ENCODE data around the gene DLGAP4. TPM values are rescaled to one million over a fixed set of nuclear protein-coding genes. Genes with fewer than 3 reads are reported as not detected.

Gene DLGAP4
- total and polyA plus RNA-seq, 2 of the 13 experiments (the other 11 are each of a cell fraction or from before 2014, with no cell fraction given), result 15.2 to 26.7 TPM

- TF ChIP-seq, protein P1, sequence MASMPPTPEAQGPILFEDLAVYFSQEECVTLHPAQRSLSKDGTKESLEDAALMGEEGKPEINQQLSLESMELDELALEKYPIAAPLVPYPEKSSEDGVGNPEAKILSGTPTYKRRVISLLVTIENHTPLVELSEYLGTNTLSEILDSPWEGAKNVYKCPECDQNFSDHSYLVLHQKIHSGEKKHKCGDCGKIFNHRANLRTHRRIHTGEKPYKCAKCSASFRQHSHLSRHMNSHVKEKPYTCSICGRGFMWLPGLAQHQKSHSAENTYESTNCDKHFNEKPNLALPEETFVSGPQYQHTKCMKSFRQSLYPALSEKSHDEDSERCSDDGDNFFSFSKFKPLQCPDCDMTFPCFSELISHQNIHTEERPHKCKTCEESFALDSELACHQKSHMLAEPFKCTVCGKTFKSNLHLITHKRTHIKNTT (CRISPR knock-in tag; IDR thresholded peaks at IDR 0.05), result no peak
- TF ChIP-seq THRA (CRISPR knock-in tag; IDR thresholded peaks at IDR 0.05; ENCODE audit: borderline replicate concordance), result no peak
- TF ChIP-seq RFXANK (CRISPR knock-in tag; IDR thresholded peaks at IDR 0.05), result no peak
- TF ChIP-seq, protein P2, sequence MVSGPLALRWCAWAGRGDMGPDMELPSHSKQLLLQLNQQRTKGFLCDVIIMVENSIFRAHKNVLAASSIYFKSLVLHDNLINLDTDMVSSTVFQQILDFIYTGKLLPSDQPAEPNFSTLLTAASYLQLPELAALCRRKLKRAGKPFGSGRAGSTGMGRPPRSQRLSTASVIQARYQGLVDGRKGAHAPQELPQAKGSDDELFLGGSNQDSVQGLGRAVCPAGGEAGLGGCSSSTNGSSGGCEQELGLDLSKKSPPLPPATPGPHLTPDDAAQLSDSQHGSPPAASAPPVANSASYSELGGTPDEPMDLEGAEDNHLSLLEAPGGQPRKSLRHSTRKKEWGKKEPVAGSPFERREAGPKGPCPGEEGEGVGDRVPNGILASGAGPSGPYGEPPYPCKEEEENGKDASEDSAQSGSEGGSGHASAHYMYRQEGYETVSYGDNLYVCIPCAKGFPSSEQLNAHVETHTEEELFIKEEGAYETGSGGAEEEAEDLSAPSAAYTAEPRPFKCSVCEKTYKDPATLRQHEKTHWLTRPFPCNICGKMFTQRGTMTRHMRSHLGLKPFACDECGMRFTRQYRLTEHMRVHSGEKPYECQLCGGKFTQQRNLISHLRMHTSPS (CRISPR knock-in tag; IDR thresholded peaks at IDR 0.05; ENCODE audit: low read depth), result no peak
- TF ChIP-seq MAFF (IDR thresholded peaks at IDR 0.05; ENCODE audit: low read depth, low read length), result no peak
- TF ChIP-seq ZFP90 (CRISPR knock-in tag; IDR thresholded peaks at IDR 0.05; ENCODE audit: borderline replicate concordance), result no peak; the same call in 1 of the 2 replicates
- no peak for TF ChIP-seq ZNF850 (CRISPR knock-in tag; conservative IDR thresholded peaks at IDR 0.05)
- no peak; the same call in 1 of the 2 replicates for TF ChIP-seq ETV5 (CRISPR knock-in tag; IDR thresholded peaks at IDR 0.05; ENCODE audit: borderline replicate concordance)
- TF ChIP-seq RXRB (CRISPR knock-in tag; IDR thresholded peaks at IDR 0.05; ENCODE audit: borderline replicate concordance), result no peak
- no peak for TF ChIP-seq AGO1 (IDR thresholded peaks at IDR 0.05; ENCODE audit: low read depth, low read length, poor library complexity, severe bottlenecking)
- no peak for TF ChIP-seq ZFYVE20 (CRISPR knock-in tag; IDR thresholded peaks at IDR 0.05; ENCODE audit: borderline replicate concordance, low read depth)
- no peak for TF ChIP-seq SCMH1 (CRISPR knock-in tag; IDR thresholded peaks at IDR 0.05; ENCODE audit: borderline replicate concordance)
- TF ChIP-seq, protein P3, sequence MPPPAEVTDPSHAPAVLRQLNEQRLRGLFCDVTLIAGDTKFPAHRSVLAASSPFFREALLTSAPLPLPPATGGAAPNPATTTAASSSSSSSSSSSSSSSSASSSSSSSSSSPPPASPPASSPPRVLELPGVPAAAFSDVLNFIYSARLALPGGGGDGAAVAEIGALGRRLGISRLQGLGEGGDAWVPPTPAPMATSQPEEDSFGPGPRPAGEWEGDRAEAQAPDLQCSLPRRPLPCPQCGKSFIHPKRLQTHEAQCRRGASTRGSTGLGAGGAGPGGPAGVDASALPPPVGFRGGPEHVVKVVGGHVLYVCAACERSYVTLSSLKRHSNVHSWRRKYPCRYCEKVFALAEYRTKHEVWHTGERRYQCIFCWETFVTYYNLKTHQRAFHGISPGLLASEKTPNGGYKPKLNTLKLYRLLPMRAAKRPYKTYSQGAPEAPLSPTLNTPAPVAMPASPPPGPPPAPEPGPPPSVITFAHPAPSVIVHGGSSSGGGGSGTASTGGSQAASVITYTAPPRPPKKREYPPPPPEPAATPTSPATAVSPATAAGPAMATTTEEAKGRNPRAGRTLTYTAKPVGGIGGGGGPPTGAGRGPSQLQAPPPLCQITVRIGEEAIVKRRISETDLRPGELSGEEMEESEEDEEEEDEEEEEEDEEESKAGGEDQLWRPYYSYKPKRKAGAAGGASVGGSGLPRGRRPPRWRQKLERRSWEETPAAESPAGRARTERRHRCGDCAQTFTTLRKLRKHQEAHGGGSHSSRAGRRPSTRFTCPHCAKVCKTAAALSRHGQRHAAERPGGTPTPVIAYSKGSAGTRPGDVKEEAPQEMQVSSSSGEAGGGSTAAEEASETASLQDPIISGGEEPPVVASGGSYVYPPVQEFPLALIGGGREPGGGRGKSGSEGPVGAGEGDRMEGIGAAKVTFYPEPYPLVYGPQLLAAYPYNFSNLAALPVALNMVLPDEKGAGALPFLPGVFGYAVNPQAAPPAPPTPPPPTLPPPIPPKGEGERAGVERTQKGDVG (CRISPR knock-in tag; IDR thresholded peaks at IDR 0.05; ENCODE audit: borderline replicate concordance), result no peak
- TF ChIP-seq ERF (CRISPR knock-in tag; IDR thresholded peaks at IDR 0.05), result peak; percentile 13; the same call in 1 of the 2 replicates
- no peak for TF ChIP-seq ZBTB39 (CRISPR knock-in tag; IDR thresholded peaks at IDR 0.05)
- TF ChIP-seq ZBTB21 (CRISPR knock-in tag; IDR thresholded peaks at IDR 0.05), result 0 out of 2 replicates have a peak, but pooled peaks have one; percentile 20
- TF ChIP-seq LBX2 (CRISPR knock-in tag; IDR thresholded peaks at IDR 0.05; ENCODE audit: borderline replicate concordance), result no peak
- TF ChIP-seq KAT8 (CRISPR knock-in tag; IDR thresholded peaks at IDR 0.05), result no peak
These were observed 155.7 kb downstream of the DLGAP4 start (continued) for GRCh38 chr20:36461600-36462439.

Data from HepG2 (cell line).